HepG2 (cell line): Measurements from ENCODE around the gene ITSN2.

Experiments
- BRCA1 ChIP-seq: sonication (generic); formaldehyde crosslinking; IDR thresholded peaks from 2 replicates; pipeline ENCODE4 v1.4.0; 2020; ENCODE audit warnings: missing genetic modification reagents
- ESRRA ChIP-seq: sonication (generic); formaldehyde crosslinking; IDR thresholded peaks from 2 replicates; pipeline ENCODE4 v1.5.1; 2020; ENCODE audit warnings: mild to moderate bottlenecking, low read depth, missing genetic modification reagents
- GLMP ChIP-seq: sonication (generic); formaldehyde crosslinking; IDR thresholded peaks from 2 replicates; pipeline ENCODE4 v1.9.0; 2021; ENCODE audit warnings: missing genetic modification reagents, mild to moderate bottlenecking, borderline replicate concordance
- JDP2 ChIP-seq: sonication (generic); formaldehyde crosslinking; IDR thresholded peaks from 2 replicates; pipeline ENCODE4 v1.8.1; 2022; ENCODE audit warnings: missing genetic modification reagents, borderline replicate concordance
- MAFG ChIP-seq: sonication (generic); formaldehyde crosslinking; IDR thresholded peaks from 2 replicates; pipeline ENCODE4 v1.5.1; 2020; ENCODE audit warnings: mild to moderate bottlenecking, missing genetic modification reagents
- MYNN ChIP-seq: sonication (generic); formaldehyde crosslinking; IDR thresholded peaks from 2 replicates; pipeline ENCODE4 v1.4.0; 2020; ENCODE audit warnings: mild to moderate bottlenecking, low read depth, missing genetic modification reagents
- NR2F2 ChIP-seq: IDR thresholded peaks from 2 replicates; pipeline ENCODE4 v1.6.1; 2012; ENCODE audit warnings: low read depth, inconsistent platforms, borderline replicate concordance
- PCBP2 ChIP-seq: fragments of 200-400 bp; formaldehyde crosslinking; optimal IDR thresholded peaks from 2 replicates; pipeline ENCODE3; 2018; ENCODE audit warnings: low read length, low read depth; ENCODE audit not compliant: poor library complexity, severe bottlenecking
- REST ChIP-seq, 2 experiments: IDR thresholded peaks; 2 replicates each; pipeline ENCODE4 v1.6.1; 2011 to 2012; ENCODE audit warnings: low read length in 2 of 2, borderline replicate concordance in 1 of 2, low read depth in 1 of 2, mild to moderate bottlenecking in 1 of 2, moderate library complexity in 1 of 2
- SAFB2 ChIP-seq: sonication (generic); formaldehyde crosslinking; IDR thresholded peaks from 2 replicates; pipeline ENCODE4 v1.5.1; 2020; ENCODE audit warnings: missing genetic modification reagents, low read depth, mild to moderate bottlenecking, borderline replicate concordance
- SIN3B ChIP-seq: fragments of 150-350 bp; IDR thresholded peaks from 2 replicates; pipeline ENCODE4 v1.6.1; 2014; ENCODE audit warnings: low read length

- TF ChIP-seq NR2F2 (no peak), MYNN (CRISPR knock-in tag) (no peak), ESRRA (CRISPR knock-in tag) (no peak), JDP2 (no peak), BRCA1 (CRISPR knock-in tag) (no peak), MAFG (CRISPR knock-in tag) (no peak), SAFB2 (CRISPR knock-in tag) (no peak), SIN3B (no peak), PCBP2 (no peak), REST (IDR thresholded peaks at IDR 0.05; ENCODE audit: borderline replicate concordance in 1 of 2, low read depth in 1 of 2, low read length in 2 of 2) (no peak), GLMP (CRISPR knock-in tag) (no peak)
These were observed 48.8 kb upstream of the ITSN2 start for GRCh38 chr2:24409171-24409570.
